Measurements from ENCODE around the gene ACTR3C.
"Not testable (repeated sequence)": the region's sequence is repeated elsewhere in the genome, so short reads cannot be mapped to it uniquely, and the experiment has no call there.

Gene ACTR3C

GRCh38 chr7:150307904-150308303 is 15.4 kb downstream of the ACTR3C start:
- TF ChIP-seq CTCF (IDR thresholded peaks at IDR 0.05; ENCODE audit: low read depth, low read length, missing control alignments) = no peak

GRCh38 chr7:150307129-150307528 is 16.2 kb downstream of the ACTR3C start:
- H3K4me3 ChIP-seq (replicated peaks; ENCODE audit: low read depth, low read length) = no peak overlapping the region
- DNase-seq (ENCODE audit: extremely low read depth, low read depth) = no peak
- no peak for TF ChIP-seq CTCF (IDR thresholded peaks at IDR 0.05; ENCODE audit: low read depth, low read length, missing control alignments)

More at GRCh38 chr7:150307904-150308303, 15.4 kb downstream of the ACTR3C start:
- DNase-seq (ENCODE audit: extremely low read depth, low read depth) = no peak
- H3K4me3 ChIP-seq (replicated peaks; ENCODE audit: low read depth, low read length) = no peak overlapping the region

GRCh38 chr7:150306377-150306776 is 17.0 kb downstream of the ACTR3C start:
- DNase-seq (ENCODE audit: extremely low read depth, low read depth) = not testable (repeated sequence)

GRCh38 chr7:150305903-150306284 is 17.5 kb downstream of the ACTR3C start:
- not testable (repeated sequence) for H3K4me3 ChIP-seq (replicated peaks; ENCODE audit: low read depth, low read length); DNase-seq (ENCODE audit: extremely low read depth, low read depth)

More at GRCh38 chr7:150306377-150306776, 17.0 kb downstream of the ACTR3C start:
- H3K4me3 ChIP-seq (replicated peaks; ENCODE audit: low read depth, low read length) = not testable (repeated sequence)

- DNase-seq (ENCODE audit: extremely low read depth, low read depth); H3K4me3 ChIP-seq (replicated peaks; ENCODE audit: low read depth, low read length): not testable (repeated sequence)
Measured at GRCh38 chr7:150305259-150305902, 18.0 kb downstream of the ACTR3C start.

- not testable (repeated sequence) for DNase-seq (ENCODE audit: extremely low read depth, low read depth); H3K4me3 ChIP-seq (replicated peaks; ENCODE audit: low read depth, low read length)
Measured at GRCh38 chr7:150304499-150305258, 18.7 kb downstream of the ACTR3C start.

GRCh38 chr7:150302908-150303310 is 20.4 kb downstream of the ACTR3C start:
- DNase-seq (ENCODE audit: extremely low read depth, low read depth); H3K4me3 ChIP-seq (replicated peaks; ENCODE audit: low read depth, low read length): not testable (repeated sequence)

GRCh38 chr7:150297978-150298377 is 25.4 kb downstream of the ACTR3C start:
- not testable (repeated sequence) for H3K4me3 ChIP-seq (replicated peaks; ENCODE audit: low read depth, low read length); DNase-seq (ENCODE audit: extremely low read depth, low read depth)

- H3K4me3 ChIP-seq (replicated peaks; ENCODE audit: low read depth, low read length); DNase-seq (ENCODE audit: extremely low read depth, low read depth): not testable (repeated sequence)
Measured at GRCh38 chr7:150296802-150297201, 26.5 kb downstream of the ACTR3C start.

GRCh38 chr7:150295614-150296013 is 27.7 kb downstream of the ACTR3C start:
- H3K4me3 ChIP-seq (replicated peaks; ENCODE audit: low read depth, low read length); DNase-seq (ENCODE audit: extremely low read depth, low read depth): not testable (repeated sequence)

- not testable (repeated sequence) for H3K4me3 ChIP-seq (replicated peaks; ENCODE audit: low read depth, low read length); DNase-seq (ENCODE audit: extremely low read depth, low read depth)
Measured at GRCh38 chr7:150295027-150295426, 28.3 kb downstream of the ACTR3C start.

GRCh38 chr7:150290317-150290716 is 33.0 kb downstream of the ACTR3C start:
- not testable (repeated sequence) for H3K4me3 ChIP-seq (replicated peaks; ENCODE audit: low read depth, low read length); DNase-seq (ENCODE audit: extremely low read depth, low read depth)

GRCh38 chr7:150288816-150289215 is 34.5 kb downstream of the ACTR3C start:
- not testable (repeated sequence) for DNase-seq (ENCODE audit: extremely low read depth, low read depth)

GRCh38 chr7:150287815-150288214 is 35.5 kb downstream of the ACTR3C start:
- DNase-seq (ENCODE audit: extremely low read depth, low read depth); H3K4me3 ChIP-seq (replicated peaks; ENCODE audit: low read depth, low read length): not testable (repeated sequence)

More at GRCh38 chr7:150288816-150289215, 34.5 kb downstream of the ACTR3C start:
- not testable (repeated sequence) for H3K4me3 ChIP-seq (replicated peaks; ENCODE audit: low read depth, low read length)
